K562 (cell line): ENCODE results near the gene ICA1.

Experiments
- ATF2 ChIP-seq: sonication (generic); formaldehyde crosslinking; IDR thresholded peaks from 2 replicates; pipeline ENCODE4 v1.8.1; 2022; ENCODE audit warnings: missing genetic modification reagents
- HBP1 ChIP-seq: fragments of 450-650 bp; formaldehyde crosslinking; IDR thresholded peaks from 2 replicates; pipeline ENCODE4 v1.4.0; 2022; ENCODE audit warnings: missing genetic modification characterization
- SP2 ChIP-seq: IDR thresholded peaks from 2 replicates; pipeline ENCODE4 v1.6.1; 2011; ENCODE audit warnings: mild to moderate bottlenecking, low read depth, low read length, moderate library complexity; ENCODE audit not compliant: poor library complexity, severe bottlenecking; ENCODE audit errors: extremely low read depth
- TEAD4 ChIP-seq, 2 experiments: sonication (generic) in 1 of 2; formaldehyde crosslinking in 1 of 2; IDR thresholded peaks; 2 replicates each; pipeline versions ENCODE4 v1.6.1 to v1.8.0; 2012 to 2022; ENCODE audit warnings: borderline replicate concordance in 1 of 2, inconsistent platforms in 1 of 2, low read length in 1 of 2, mild to moderate bottlenecking in 1 of 2, missing genetic modification reagents in 1 of 2
- YY1 ChIP-seq, 3 experiments: IDR thresholded peaks; 2 replicates each; pipeline ENCODE4 v1.6.1; 2011; ENCODE audit warnings: low read length in 2 of 3, mild to moderate bottlenecking in 2 of 3, moderate library complexity in 2 of 3, borderline replicate concordance in 1 of 3, control low read depth in 1 of 3, low read depth in 1 of 3; ENCODE audit not compliant: insufficient read depth in 3 of 3, insufficient replicate concordance in 2 of 3, control insufficient read depth in 1 of 3, insufficient read length in 1 of 3; ENCODE audit errors: extremely low read depth in 1 of 3
- ZNF830 ChIP-seq: fragments of 250-450 bp; sonication (Bioruptor Pico); IDR thresholded peaks from 2 replicates; pipeline ENCODE4 v1.5.0; 2021; ENCODE audit warnings: mild to moderate bottlenecking

GRCh38 chr7:8205537-8205936 lies 56.4 kb downstream of the ICA1 start:
- TF ChIP-seq ZNF830: no peak
- TF ChIP-seq HBP1 (CRISPR knock-in tag): no peak
- TF ChIP-seq YY1 (IDR thresholded peaks at IDR 0.05; ENCODE audit: borderline replicate concordance in 1 of 3, control insufficient read depth in 1 of 3, extremely low read depth in 1 of 3, insufficient read depth in 3 of 3, insufficient read length in 1 of 3, insufficient replicate concordance in 2 of 3, low read depth in 1 of 3, low read length in 2 of 3): no peak
- TF ChIP-seq TEAD4 (IDR thresholded peaks at IDR 0.05; ENCODE audit: low read length): no peak
- no peak for TF ChIP-seq TEAD4 (CRISPR knock-in tag; IDR thresholded peaks at IDR 0.05; ENCODE audit: borderline replicate concordance)
- no peak for TF ChIP-seq ATF2 (CRISPR knock-in tag)
- no peak for TF ChIP-seq SP2
